WTC11 (cell line): Measurements from ENCODE around the gene PI4KA.

Experiments used
- CREB1 ChIP-seq: sonication (generic); formaldehyde crosslinking; IDR thresholded peaks from 2 replicates; pipeline ENCODE4 v1.8.0; 2023; ENCODE audit warnings: mild to moderate bottlenecking, missing genetic modification reagents
- CTCF ChIP-seq: fragments of 200-600 bp; IDR thresholded peaks from 2 replicates; pipeline ENCODE4 v1.8.0; 2022; ENCODE audit warnings: antibody characterized with exemption
- NR2C2 ChIP-seq: sonication (generic); formaldehyde crosslinking; IDR thresholded peaks from 2 replicates; pipeline ENCODE4 v1.8.0; 2022; ENCODE audit warnings: mild to moderate bottlenecking, missing genetic modification reagents
- TCF7 ChIP-seq: sonication (generic); formaldehyde crosslinking; IDR thresholded peaks from 2 replicates; pipeline ENCODE4 v1.8.0; 2022; ENCODE audit warnings: mild to moderate bottlenecking, low read depth, missing genetic modification reagents, moderate library complexity

GRCh38 chr22:20877715-20878114, 19.1 kb upstream of the PI4KA start:
- TF ChIP-seq CTCF = no peak
- no peak for TF ChIP-seq CREB1 (CRISPR knock-in tag)
- TF ChIP-seq NR2C2 (CRISPR knock-in tag) = no peak
- no peak for TF ChIP-seq TCF7 (CRISPR knock-in tag)
